Measurements from ENCODE around the gene KIF22. TPM values are rescaled to one million over a fixed set of nuclear protein-coding genes. Genes with fewer than 3 reads are reported as not detected.

KIF22 gene
- total RNA-seq, 4 donors from 2014 or later, result 9.2 to 25.2 (median 13.1) TPM

- TF ChIP-seq CTCF (IDR thresholded peaks at IDR 0.05), result no peak
- DNase-seq (ENCODE audit: low spot score) (no peak), ATAC-seq (ENCODE audit: low FRiP score) (no peak)
These were observed 49.7 kb downstream of the KIF22 start for GRCh38 chr16:29840240-29840639.

- no peak for DNase-seq (ENCODE audit: low spot score)
- no peak for TF ChIP-seq CTCF (IDR thresholded peaks at IDR 0.05)
- ATAC-seq (ENCODE audit: low FRiP score), result no peak
These were observed 51.1 kb downstream of the KIF22 start for GRCh38 chr16:29841631-29842030.

- ATAC-seq (ENCODE audit: low FRiP score) (no peak), DNase-seq (ENCODE audit: low spot score) (no peak)
- TF ChIP-seq CTCF (IDR thresholded peaks at IDR 0.05), result no peak
These were observed 52.3 kb downstream of the KIF22 start for GRCh38 chr16:29842732-29843346.

- no peak for TF ChIP-seq CTCF (IDR thresholded peaks at IDR 0.05)
- no peak for ATAC-seq (ENCODE audit: low FRiP score)
These were observed 53.4 kb downstream of the KIF22 start for GRCh38 chr16:29843931-29844330.

GRCh38 chr16:29844575-29845331, 54.2 kb downstream of the KIF22 start:
- DNase-seq (ENCODE audit: low spot score) (no peak), ATAC-seq (ENCODE audit: low FRiP score) (no peak)
- no peak for TF ChIP-seq CTCF (IDR thresholded peaks at IDR 0.05)

More at GRCh38 chr16:29843931-29844330, 53.4 kb downstream of the KIF22 start:
- no peak for DNase-seq (ENCODE audit: low spot score)

- TF ChIP-seq CTCF (IDR thresholded peaks at IDR 0.05), result no peak
- DNase-seq (ENCODE audit: low spot score), result no peak
- ATAC-seq (ENCODE audit: low FRiP score), result no peak
These were observed 55.1 kb downstream of the KIF22 start for GRCh38 chr16:29845656-29846055.

Data from omental fat pad (tissue), 4 donors.